GM23338 (cell line): ENCODE measurements around the gene SH3GL3. TPM values are rescaled to one million over a fixed set of nuclear protein-coding genes. Genes with fewer than 3 reads are reported as not detected.

Experiments
- ATAC-seq: fragments of 200-7000 bp; cut with Tn5 transposase; 3 replicates; pipeline ENCODE4 v1.9.1; 2020
- DNase-seq: peaks from one replicate; pipeline ENCODE4 v3.0.0-alpha.2; 2015; ENCODE audit warnings: low spot score
- H2AFZ ChIP-seq: fragments of 200-600 bp; sonication (generic); 2 replicates; pipeline ENCODE4 v1.8.0; 2016; ENCODE audit warnings: antibody characterized with exemption, mild to moderate bottlenecking, moderate library complexity
- H3F3A ChIP-seq: fragments of 200-600 bp; sonication (generic); replicated peaks from 2 replicates; pipeline ENCODE4 v1.8.0; 2017; ENCODE audit warnings: antibody characterized with exemption, mixed run types, low read depth
- H3K27ac ChIP-seq: fragments of 200-600 bp; sonication (generic); 2 replicates; pipeline ENCODE4 v1.6.1; 2016; ENCODE audit warnings: low read depth
- H3K27me3 ChIP-seq: fragments of 200-600 bp; sonication (generic); 2 replicates; pipeline ENCODE4 v1.8.0; 2016; ENCODE audit warnings: mild to moderate bottlenecking, mixed run types, moderate library complexity; ENCODE audit not compliant: insufficient read depth
- H3K36me3 ChIP-seq: fragments of 200-600 bp; sonication (generic); 2 replicates; pipeline ENCODE4 v1.8.0; 2016; ENCODE audit warnings: mild to moderate bottlenecking; ENCODE audit not compliant: insufficient read depth
- H3K4me1 ChIP-seq: fragments of 200-600 bp; sonication (generic); 2 replicates; pipeline ENCODE4 v1.8.0; 2016; ENCODE audit warnings: mild to moderate bottlenecking, moderate library complexity; ENCODE audit not compliant: insufficient read depth
- H3K4me2 ChIP-seq: fragments of 200-600 bp; sonication (generic); 2 replicates; pipeline ENCODE4 v1.7.1; 2017; ENCODE audit warnings: mixed run types
- H3K4me3 ChIP-seq: fragments of 200-600 bp; sonication (generic); 2 replicates; pipeline ENCODE4 v1.6.1; 2016; ENCODE audit warnings: mixed run types
- H3K79me2 ChIP-seq: fragments of 200-600 bp; sonication (generic); replicated peaks from 2 replicates; pipeline ENCODE4 v1.8.0; 2017; ENCODE audit warnings: mild to moderate bottlenecking; ENCODE audit not compliant: insufficient read depth
- H3K9me2 ChIP-seq: fragments of 200-600 bp; sonication (generic); 2 replicates; pipeline ENCODE4 v1.8.0; 2017; ENCODE audit not compliant: insufficient read depth
- H4K20me1 ChIP-seq: fragments of 200-600 bp; sonication (generic); replicated peaks from 2 replicates; pipeline ENCODE4 v1.8.0; 2017; ENCODE audit warnings: mild to moderate bottlenecking; ENCODE audit not compliant: insufficient read depth
- H3K27ac Mint-ChIP-seq: 2 replicates; pipeline ENCODE4 v1.8.0; 2020; ENCODE audit warnings: inconsistent platforms, mild to moderate bottlenecking, moderate library complexity, mixed read lengths
- H3K27me3 Mint-ChIP-seq: 3 replicates; pipeline ENCODE4 v1.8.0; 2022; ENCODE audit warnings: low read depth, mild to moderate bottlenecking, moderate library complexity, mixed read lengths, inconsistent platforms; ENCODE audit not compliant: insufficient read depth, poor library complexity
- H3K36me3 Mint-ChIP-seq: 3 replicates; pipeline ENCODE4 v1.8.0; 2021; ENCODE audit warnings: low read depth, mild to moderate bottlenecking, inconsistent platforms, moderate library complexity, mixed read lengths
- H3K4me1 Mint-ChIP-seq: 3 replicates; pipeline ENCODE4 v1.8.0; 2020; ENCODE audit warnings: mild to moderate bottlenecking, inconsistent platforms, mixed read lengths
- H3K4me3 Mint-ChIP-seq: 3 replicates; pipeline ENCODE4 v1.8.0; 2021; ENCODE audit warnings: moderate library complexity, mild to moderate bottlenecking, inconsistent platforms, mixed read lengths
- H3K9me3 Mint-ChIP-seq: 3 replicates; pipeline ENCODE4 v1.8.0; 2020; ENCODE audit warnings: moderate library complexity, mild to moderate bottlenecking, inconsistent platforms, mixed read lengths
- CREB1 ChIP-seq: fragments of 250-450 bp; sonication (Bioruptor Pico); IDR thresholded peaks from 2 replicates; pipeline ENCODE4 v1.5.0; 2020; ENCODE audit warnings: low read depth, mild to moderate bottlenecking, moderate library complexity
- EZH2 ChIP-seq: fragments of 200-600 bp; sonication (generic); IDR thresholded peaks from one replicate; pipeline ENCODE4 v1.8.0; 2017; ENCODE audit warnings: antibody characterized with exemption, mild to moderate bottlenecking, low read depth; ENCODE audit not compliant: unreplicated experiment
- EZH2phosphoT487 ChIP-seq: fragments of 200-600 bp; sonication (generic); IDR thresholded peaks from one replicate; pipeline ENCODE4 v1.8.1; 2018; ENCODE audit warnings: antibody characterized with exemption; ENCODE audit not compliant: unreplicated experiment
- JUNB ChIP-seq: IDR thresholded peaks from one replicate; pipeline ENCODE4 v1.6.1; 2016; ENCODE audit warnings: antibody characterized with exemption; ENCODE audit not compliant: unreplicated experiment
- NANOG ChIP-seq: IDR thresholded peaks from 2 replicates; pipeline ENCODE4 v1.6.1; 2016; ENCODE audit warnings: antibody characterized with exemption, borderline replicate concordance
- POLR2AphosphoS5 ChIP-seq: IDR thresholded peaks from 2 replicates; pipeline ENCODE4 v1.6.1; 2016; ENCODE audit warnings: antibody characterized with exemption, low read depth
- REST ChIP-seq: IDR thresholded peaks from one replicate; pipeline ENCODE4 v1.6.1; 2018; ENCODE audit warnings: antibody characterized with exemption; ENCODE audit not compliant: unreplicated experiment
- STAT1 ChIP-seq: IDR thresholded peaks from one replicate; pipeline ENCODE4 v1.6.1; 2016; ENCODE audit warnings: antibody characterized with exemption; ENCODE audit not compliant: unreplicated experiment
- ZNF331 ChIP-seq: fragments of 250-450 bp; sonication (Bioruptor Pico); IDR thresholded peaks from 2 replicates; pipeline ENCODE4 v1.5.0; 2020; ENCODE audit warnings: low read depth, mild to moderate bottlenecking, moderate library complexity
- ZNF462 ChIP-seq: fragments of 250-450 bp; sonication (Bioruptor Pico); IDR thresholded peaks from 2 replicates; pipeline ENCODE4 v1.5.0; 2020; ENCODE audit warnings: mild to moderate bottlenecking, moderate library complexity
- polyA plus RNA-seq: library from polyadenylated mRNA; unstranded; fragments of >200 nt; fragmentation: Nextera tagmentation; extraction: Ambion mirVana; gene quantifications from 2 replicates; pipeline ENCODE4 v1.2.1, GENCODE V29; 2016
- total RNA-seq: library from RNA; depleted of rRNA; stranded (reverse); fragments of >200 nt; shearing (Covaris generic); gene quantifications from 2 replicates; pipeline ENCODE4 v1.2.3, GENCODE V29; 2014

The SH3GL3 gene
- total and polyA plus RNA-seq, 2 experiments from 2014 or later = 15.9 to 21.1 TPM

GRCh38 chr15:83538682-83539081 is 91.5 kb downstream of the SH3GL3 start:
- H2AFZ ChIP-seq = no peak overlapping the region
- no peaks in the 10 kb centered on the region for H3K79me2 ChIP-seq
- H3K36me3 Mint-ChIP-seq = peaks cover 6% of the 10 kb centered on the region; the same call in 2 of the 3 replicates
- H3K4me1 ChIP-seq = peaks cover 16% of the 10 kb centered on the region
- DNase-seq (no peak), ATAC-seq (no peak)
- no peaks in the 10 kb centered on the region for H3K27me3 ChIP-seq
- no peaks in the 10 kb centered on the region for H3K9me2 ChIP-seq
- H3K27ac Mint-ChIP-seq = no peak overlapping the region
- TF ChIP-seq NANOG (no peak), STAT1 (no peak)
- H3K4me1 Mint-ChIP-seq = peaks cover 11% of the 10 kb centered on the region
- H3K4me3 ChIP-seq = no peak overlapping the region
- no peak overlapping the region for H3K4me2 ChIP-seq
- H3F3A ChIP-seq = no peaks in the 10 kb centered on the region
- peaks cover 8% of the 10 kb centered on the region; the same call in 2 of the 3 replicates for H3K9me3 Mint-ChIP-seq
- H3K27ac ChIP-seq = no peak overlapping the region
- no peaks in the 10 kb centered on the region for H4K20me1 ChIP-seq
- H3K27me3 Mint-ChIP-seq = no peaks in the 10 kb centered on the region
- no peak overlapping the region for H3K4me3 Mint-ChIP-seq
- no peaks in the 10 kb centered on the region for H3K36me3 ChIP-seq

- Mint-ChIP-seq H3K27me3 (peaks cover 2% of the 10 kb centered on the region), H3K27ac (no peak overlapping the region; the same call in 1 of the 2 replicates), H3K36me3 (peaks cover 12% of the 10 kb centered on the region; the same call in 2 of the 3 replicates), H3K4me3 (no peak overlapping the region), H3K9me3 (peaks cover 13% of the 10 kb centered on the region; the same call in 2 of the 3 replicates), H3K4me1 (peaks cover 40% of the 10 kb centered on the region)
- DNase-seq (peak; percentile 17), ATAC-seq (peak; percentile 56)
- no peak overlapping the region for H3K4me3 ChIP-seq
- H2AFZ ChIP-seq = no peak overlapping the region
- no peaks in the 10 kb centered on the region for H3F3A ChIP-seq
- no peak overlapping the region; the same call in 1 of the 2 replicates for H3K4me2 ChIP-seq
- no peaks in the 10 kb centered on the region for H3K9me2 ChIP-seq
- no peaks in the 10 kb centered on the region for H3K27me3 ChIP-seq
- H4K20me1 ChIP-seq = no peaks in the 10 kb centered on the region
- H3K4me1 ChIP-seq = peaks cover 46% of the 10 kb centered on the region
- no peaks in the 10 kb centered on the region for H3K79me2 ChIP-seq
- H3K27ac ChIP-seq = no peak overlapping the region
- no peaks in the 10 kb centered on the region for H3K36me3 ChIP-seq
- TF ChIP-seq JUNB (no peak), POLR2AphosphoS5 (no peak), EZH2 (no peak), ZNF331 (CRISPR knock-in tag) (no peak), REST (no peak), CREB1 (CRISPR knock-in tag) (no peak), EZH2phosphoT487 (no peak), STAT1 (no peak), ZNF462 (CRISPR knock-in tag) (no peak)
These were observed 98.8 kb downstream of the SH3GL3 start for GRCh38 chr15:83545804-83546511.
